SW480 (cell line): ENCODE results near the gene DPF3.

Experiments used
- DNase-seq: peaks from one replicate; pipeline ENCODE4 v3.0.0-alpha.2; 2016; ENCODE audit warnings: low spot score

DPF3 gene

DNA sequence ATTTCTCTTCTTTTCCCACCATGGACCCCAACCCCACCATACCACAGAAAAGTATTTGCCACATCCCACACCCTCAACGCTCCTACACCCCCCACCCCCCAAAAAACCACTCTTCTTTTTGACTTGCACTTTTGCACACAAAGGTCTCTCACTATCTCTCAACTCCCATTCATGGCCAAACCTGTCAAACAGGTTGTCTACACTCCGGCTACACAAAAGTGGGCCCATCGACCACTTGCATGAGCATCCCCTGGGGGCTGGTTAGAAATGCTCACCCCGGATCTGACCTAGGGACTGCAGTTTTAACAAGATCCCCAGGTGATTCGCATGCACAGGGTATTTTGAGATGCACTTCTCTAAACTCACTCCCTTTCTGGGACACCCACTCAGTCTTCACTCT lies 248.2 kb downstream of the DPF3 start:
- DNase-seq: no peak

GRCh38 chr14:72644758-72645489 lies 249.0 kb downstream of the DPF3 start:
- DNase-seq: no peak

DNA sequence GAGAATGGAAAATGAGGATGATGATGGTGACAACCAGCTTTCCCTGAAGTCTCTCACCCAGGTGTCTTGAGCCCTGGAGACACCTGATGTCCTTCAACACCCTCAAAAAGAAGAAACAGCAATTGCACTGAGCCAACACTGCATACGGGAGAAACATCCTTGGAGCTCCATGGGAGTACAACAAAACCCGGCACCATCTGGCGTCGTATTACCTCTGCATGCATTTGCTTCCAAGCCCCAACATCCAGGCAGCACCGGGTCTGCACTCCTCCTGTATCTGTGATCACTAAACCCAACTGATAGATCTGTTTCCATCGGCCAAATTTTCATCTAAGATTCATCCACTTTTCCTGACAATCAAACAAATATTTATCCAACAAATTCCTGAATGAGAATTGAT lies 249.9 kb downstream of the DPF3 start:
- DNase-seq: no peak

DNA sequence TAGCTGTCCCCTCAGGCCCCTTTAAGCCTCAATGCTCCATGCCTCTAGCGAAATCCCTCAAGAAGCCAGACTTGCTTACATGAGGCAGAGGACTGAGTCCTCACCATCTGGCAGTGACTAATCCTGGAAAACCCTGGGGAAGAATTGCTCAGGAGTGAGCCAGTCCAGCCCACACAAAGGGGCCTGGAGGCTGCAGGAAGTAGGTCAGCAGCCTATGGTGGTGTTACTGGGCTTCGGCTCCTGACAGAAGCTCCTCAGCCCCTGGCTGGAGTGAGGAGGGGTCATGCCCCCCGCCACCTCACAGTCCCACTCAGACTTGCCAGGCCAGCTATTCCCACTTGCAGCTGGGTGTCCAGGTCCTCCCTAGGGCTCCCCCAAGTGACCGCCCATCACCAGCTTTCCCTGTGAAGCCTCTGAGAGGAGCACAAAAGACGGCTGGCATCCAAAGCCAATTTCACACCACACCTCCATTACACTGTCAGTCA lies 250.5 kb downstream of the DPF3 start:
- peak; percentile 30 for DNase-seq

DNA sequence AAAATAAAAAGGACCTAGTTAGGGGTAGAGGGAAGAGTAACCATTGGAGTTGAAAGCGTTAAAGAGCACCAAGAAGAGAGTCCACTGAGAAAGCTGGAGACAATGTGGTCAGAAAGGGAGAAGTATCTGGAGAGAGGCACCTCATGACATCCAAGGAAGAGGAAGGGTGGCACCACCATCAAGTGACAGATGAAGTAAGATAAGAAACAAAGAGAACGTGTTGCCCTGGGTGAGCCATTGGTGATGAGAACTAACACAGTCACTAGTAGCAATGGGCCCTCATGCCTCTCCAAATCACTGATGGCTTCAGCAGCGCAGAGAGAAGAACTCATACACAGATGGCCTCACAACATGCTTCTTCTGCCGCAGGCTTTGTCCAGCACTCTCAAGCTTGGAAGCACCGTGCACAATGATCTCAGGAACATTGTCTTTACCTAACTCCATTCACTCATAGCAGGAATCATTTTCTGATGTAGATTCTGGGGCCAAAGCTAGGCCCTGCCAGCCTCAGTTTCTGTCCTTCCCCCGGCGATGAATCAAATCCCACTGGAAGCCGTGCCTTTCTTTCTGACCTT lies 252.9 kb downstream of the DPF3 start:
- no peak for DNase-seq

DNA sequence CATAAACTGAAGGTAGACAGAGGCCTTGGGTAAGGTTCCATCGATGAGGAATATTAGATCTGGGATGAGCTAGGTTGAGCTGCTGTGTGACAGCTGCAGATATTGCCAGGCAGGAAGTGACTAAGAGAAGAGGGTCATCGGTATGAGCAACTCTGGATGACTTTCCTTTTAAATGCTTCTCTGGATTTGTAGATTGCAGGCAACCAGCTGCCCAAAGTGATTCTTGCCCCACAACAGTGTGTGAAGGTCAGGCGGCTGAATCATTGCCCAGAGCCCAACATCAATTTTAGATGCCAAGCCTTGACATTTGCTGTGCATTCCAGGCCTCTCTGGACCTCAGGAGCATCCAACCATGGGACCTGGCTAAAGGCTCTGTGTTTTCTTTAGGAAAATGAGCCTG lies 255.9 kb downstream of the DPF3 start:
- peak; percentile 13 for DNase-seq

DNA sequence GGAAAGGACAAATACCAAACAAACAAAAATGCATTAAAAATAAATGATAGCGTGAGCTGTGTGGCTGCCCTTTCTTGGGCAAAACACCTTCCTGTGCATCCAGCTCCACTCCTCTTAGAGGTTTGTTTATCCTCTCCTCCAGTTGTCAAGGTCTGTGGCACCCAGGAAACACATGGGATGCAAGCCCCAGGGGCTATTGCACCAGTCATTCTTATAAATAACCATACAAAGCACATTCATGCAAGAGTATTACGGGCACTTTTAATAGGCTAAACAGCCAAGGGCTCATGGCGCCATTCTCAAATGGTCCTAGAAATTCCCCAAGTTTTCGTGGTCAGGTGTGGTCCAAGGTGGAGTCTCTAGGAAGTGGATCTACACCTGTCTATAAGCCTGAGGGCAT lies 257.0 kb downstream of the DPF3 start:
- DNase-seq: no peak

DNA sequence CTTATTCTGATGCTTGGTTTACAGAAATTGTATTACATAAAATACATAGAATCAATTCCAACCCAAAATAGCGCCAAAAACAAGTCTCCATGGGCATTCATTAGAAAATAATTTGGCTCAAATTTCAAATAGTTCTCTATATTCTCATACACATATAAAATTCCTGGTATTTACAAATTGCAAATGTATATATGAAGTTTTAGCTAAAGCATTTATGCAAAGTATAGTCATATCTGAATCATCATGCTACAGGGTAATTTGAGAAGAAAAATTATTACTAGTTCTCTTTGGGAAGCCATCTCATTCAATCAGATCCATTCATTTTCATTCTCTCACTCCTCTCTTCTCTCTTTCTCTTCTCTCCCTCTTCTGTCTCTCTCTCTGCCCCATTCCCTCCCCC lies 257.8 kb downstream of the DPF3 start:
- no peak for DNase-seq

DNA sequence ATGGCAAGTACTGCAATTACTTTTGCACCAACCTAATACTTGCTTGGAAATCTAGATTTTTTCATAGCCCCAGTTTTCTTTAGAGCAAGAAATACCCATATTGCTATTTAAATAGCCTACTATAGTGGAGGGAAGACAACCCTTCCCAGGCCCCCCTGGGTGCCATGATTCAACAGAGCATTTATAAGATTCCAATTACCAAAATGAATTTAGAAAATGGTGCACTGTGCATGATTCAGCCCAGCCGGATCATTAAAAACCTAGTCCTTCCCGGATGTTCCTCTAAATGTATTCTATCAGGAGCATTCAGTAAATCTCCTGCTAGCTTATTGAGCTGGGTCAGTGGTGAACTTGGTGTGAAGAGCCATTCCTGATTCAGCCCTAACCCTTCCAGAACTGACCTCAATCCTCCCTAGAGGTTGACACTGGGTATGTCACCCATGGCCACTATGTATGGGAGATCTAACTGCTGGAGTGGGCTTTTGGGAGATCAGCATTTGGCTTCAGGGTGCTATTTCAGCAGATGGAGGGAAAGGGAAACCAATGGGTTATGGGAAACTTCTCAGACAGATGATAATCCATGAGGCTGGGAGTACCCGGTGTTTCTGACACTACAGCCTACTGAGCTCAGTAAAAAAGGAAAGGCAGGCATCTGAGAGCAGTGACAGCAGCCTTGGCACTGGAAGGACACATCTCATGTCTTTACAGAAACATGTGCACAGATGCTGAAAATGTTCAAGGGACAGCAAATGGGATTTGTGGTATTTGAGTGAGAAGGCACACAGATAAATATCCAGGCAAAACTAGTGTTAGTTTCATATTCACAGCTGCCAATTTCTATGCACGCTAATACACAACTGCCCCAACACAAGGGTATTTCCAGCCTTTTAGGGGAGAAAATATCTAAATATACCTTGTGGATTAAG lies 258.9 kb downstream of the DPF3 start:
- DNase-seq: no peak

DNA sequence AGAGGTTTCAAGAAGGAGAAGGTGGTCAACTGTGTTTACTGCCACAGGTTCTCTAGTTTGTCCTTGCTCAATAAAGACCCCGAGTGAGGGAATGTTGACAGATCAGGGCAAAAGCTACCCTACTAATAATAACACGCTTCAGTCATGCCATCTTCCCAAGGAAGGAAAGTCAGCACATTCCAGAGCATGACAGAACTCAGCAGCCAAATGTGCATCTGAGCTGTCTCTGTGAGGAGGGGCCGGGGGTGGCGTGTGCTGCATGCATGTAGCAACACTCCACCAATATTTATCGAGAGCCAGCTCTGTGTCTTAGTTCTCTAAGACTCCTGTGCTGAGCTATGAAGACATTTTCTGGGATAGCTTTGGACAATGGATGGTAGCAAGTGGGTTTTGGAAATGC lies 260.4 kb downstream of the DPF3 start:
- no peak for DNase-seq

GRCh38 chr14:72632727-72633126 lies 261.2 kb downstream of the DPF3 start:
- no peak for DNase-seq

DNA sequence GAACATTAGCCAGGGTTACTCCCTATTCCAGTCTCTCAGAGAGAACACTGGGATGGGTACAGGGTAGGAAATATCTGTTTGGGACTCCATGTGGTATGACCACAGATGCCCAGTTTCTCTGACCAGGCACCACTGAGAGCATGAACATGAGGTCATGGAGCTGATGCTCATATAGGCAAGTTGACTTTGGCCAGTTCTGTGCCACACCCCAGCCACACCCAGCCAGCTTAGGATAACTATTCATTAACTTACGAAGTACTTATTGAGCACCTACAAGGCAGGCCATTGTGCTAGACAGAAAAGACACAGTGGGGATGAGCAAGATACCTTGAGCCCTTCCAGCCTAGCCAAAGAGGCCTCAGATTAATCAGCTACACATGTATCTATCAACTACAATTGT lies 262.5 kb downstream of the DPF3 start:
- no peak for DNase-seq

- no peak for DNase-seq
These were observed 263.5 kb downstream of the DPF3 start for GRCh38 chr14:72630374-72630773.

GRCh38 chr14:72629534-72629933 lies 264.4 kb downstream of the DPF3 start:
- DNase-seq: no peak

- DNase-seq: no peak
These were observed 268.2 kb downstream of the DPF3 start for GRCh38 chr14:72625689-72626088.

DNA sequence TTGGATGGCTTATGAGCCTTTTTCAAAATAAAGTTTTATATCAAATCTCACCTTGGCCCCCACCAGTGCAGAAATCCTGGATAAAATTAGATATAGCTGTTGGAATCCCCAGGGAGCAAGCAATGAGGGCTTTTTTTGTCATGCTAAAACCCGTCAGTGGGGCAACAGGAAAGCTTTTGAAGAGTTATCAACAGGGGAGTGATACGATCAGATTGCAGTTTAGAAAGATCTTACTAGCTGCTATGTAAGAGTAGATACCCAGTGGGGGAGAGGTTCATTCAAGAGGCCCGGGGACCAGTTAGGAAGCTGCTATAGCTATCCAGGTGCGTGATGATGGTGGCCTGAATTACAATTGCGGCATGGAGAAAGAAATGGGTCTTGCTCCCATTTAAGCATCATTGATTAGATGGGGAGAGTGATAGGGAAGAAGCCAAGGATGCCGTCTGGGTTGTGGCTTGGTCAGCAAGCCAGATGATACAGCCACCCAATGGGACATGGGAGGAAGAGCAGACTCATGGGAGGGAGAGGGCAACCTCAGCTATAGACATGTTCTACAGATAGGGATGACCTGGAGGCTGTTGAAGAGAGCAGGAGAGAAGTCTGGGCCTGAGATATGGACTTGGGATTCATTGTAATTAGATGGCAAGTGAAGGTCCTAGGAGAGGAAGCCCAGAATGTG lies 272.4 kb downstream of the DPF3 start:
- DNase-seq: no peak

- DNase-seq: no peak
These were observed 274.0 kb downstream of the DPF3 start for GRCh38 chr14:72619881-72620280.

DNA sequence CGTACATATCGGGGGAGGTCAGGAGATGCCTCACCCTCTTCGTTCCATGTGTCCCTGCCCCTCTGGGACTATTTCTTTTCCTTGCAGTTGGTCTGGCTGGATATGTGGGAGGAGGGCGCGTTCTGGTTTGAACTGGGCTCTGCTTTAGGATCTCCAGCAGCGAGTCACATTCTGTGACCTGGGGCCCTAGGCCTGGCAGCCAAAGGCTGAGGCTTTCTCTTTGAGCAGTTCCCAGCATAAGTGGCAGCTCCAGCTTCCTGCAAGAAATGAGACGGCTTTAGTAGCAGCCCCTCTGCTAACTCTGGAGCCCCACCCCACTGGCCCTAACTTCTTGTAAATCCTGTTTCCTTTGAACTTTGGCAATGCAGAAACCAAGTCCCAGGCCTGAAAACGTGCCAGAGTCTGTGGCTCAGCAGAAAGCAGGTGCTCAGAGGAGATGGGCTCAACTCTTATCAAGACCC lies 274.8 kb downstream of the DPF3 start:
- no peak for DNase-seq

DNA sequence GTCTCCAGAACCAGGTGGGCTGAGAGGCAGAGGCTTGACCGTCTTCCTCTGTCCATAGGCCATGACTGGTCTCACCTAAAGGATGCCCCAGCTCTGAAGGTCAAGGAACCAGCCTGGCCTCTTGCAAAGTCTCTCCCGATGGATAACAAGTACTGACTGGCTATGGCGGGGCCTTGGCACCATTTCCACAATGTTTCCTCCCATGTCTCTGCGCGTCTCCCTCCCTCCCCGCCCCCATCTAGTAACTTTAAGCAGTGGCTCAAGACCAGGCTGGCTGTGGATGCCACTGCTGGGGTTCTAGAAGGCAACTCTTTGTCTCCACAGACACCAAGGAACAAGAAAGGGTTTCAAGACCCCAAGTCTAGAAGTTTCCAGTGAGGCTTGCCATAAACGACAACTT lies 275.5 kb downstream of the DPF3 start:
- DNase-seq: no peak

GRCh38 chr14:72617391-72618031 lies 276.4 kb downstream of the DPF3 start:
- DNase-seq: no peak

- no peak for DNase-seq
These were observed 277.1 kb downstream of the DPF3 start for GRCh38 chr14:72616811-72617210.

DNA sequence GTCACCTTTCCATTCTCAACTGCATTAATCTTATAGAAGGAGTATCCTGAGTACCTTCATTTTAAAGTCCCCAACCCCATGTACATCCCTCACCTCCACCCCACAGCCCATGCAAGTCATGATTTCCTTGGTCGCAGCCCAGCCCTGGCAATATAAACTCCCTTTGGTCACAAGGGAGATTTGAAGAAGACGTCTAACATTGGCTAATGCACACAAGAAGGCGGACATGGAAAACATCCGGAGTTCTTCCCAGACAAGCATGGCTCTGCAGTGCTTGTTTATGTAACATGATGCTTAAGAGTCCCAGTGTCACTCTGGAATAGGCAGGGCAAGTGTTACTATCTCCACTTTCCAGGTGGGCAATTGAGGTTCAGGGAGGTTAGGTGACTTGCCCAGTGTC lies 277.6 kb downstream of the DPF3 start:
- no peak for DNase-seq
